MCF 10A (cell line): Measurements from ENCODE around the gene HYAL3. TPM values are rescaled to one million over a fixed set of nuclear protein-coding genes. Genes with fewer than 3 reads are reported as not detected.
A peak's percentile ranks its signal among the peaks of the same experiment; 100 is the strongest.

Experiments used
- BruUV-seq: library from RNA; stranded (reverse); fragments of 400-500 nt; replicated peaks from 2 replicates; lab custom pipeline; 2021; lab: Mats Ljungman, UMichigan
- CTCF ChIA-PET: fragments of 300-600 bp; sonication (Branson Sonifier 250); formaldehyde crosslinking; extraction: SDS; loops from one replicate; lab custom pipeline; 2021; ENCODE audit warnings: antibody characterized with exemption, inconsistent platforms; lab: Yijun Ruan, JAX
- POLR2A ChIA-PET: fragments of 300-600, 350-650 bp; sonication (Branson Sonifier 250); formaldehyde crosslinking; extraction: SDS; loops from one replicate; lab custom pipeline; 2020; ENCODE audit warnings: antibody characterized with exemption, inconsistent platforms; lab: Yijun Ruan, JAX
- DNase-seq: peaks from one replicate; pipeline ENCODE4 v3.0.0-alpha.2; 2018; ENCODE audit not compliant: unreplicated experiment
- H3K27ac Mint-ChIP-seq: one replicate; pipeline ENCODE4 v1.8.0; 2022; ENCODE audit warnings: mild to moderate bottlenecking, low read depth, mixed read lengths; ENCODE audit not compliant: unreplicated experiment
- H3K27me3 Mint-ChIP-seq: one replicate; pipeline ENCODE4 v1.8.0; 2022; ENCODE audit warnings: mixed read lengths; ENCODE audit not compliant: insufficient read depth, unreplicated experiment
- H3K36me3 Mint-ChIP-seq: one replicate; pipeline ENCODE4 v1.8.0; 2022; ENCODE audit warnings: mild to moderate bottlenecking, moderate library complexity, mixed read lengths; ENCODE audit not compliant: insufficient read depth, unreplicated experiment
- H3K4me1 Mint-ChIP-seq: one replicate; pipeline ENCODE4 v1.8.0; 2022; ENCODE audit warnings: mixed read lengths; ENCODE audit not compliant: insufficient read depth, unreplicated experiment
- H3K4me3 Mint-ChIP-seq: one replicate; pipeline ENCODE4 v1.8.0; 2022; ENCODE audit warnings: mild to moderate bottlenecking, moderate library complexity, mixed read lengths; ENCODE audit not compliant: unreplicated experiment
- H3K9me3 Mint-ChIP-seq: one replicate; pipeline ENCODE4 v1.8.0; 2022; ENCODE audit warnings: mixed read lengths; ENCODE audit not compliant: unreplicated experiment
- intact Hi-C: fragments of 100-400 bp; cut with micrococcal nuclease; formaldehyde crosslinking; loops from 2 replicates; pipeline ENCODE4 v1.14.1; 2022
- total RNA-seq: library from RNA; stranded (reverse); gene quantifications from 2 replicates; pipeline ENCODE4 v1.2.3, GENCODE V29; 2022
- TF ChIP-seq, protein P1 (sequence below): fragments of 200-600 bp; IDR thresholded peaks from one replicate; pipeline ENCODE4 v1.8.0; 2022; ENCODE audit warnings: antibody characterized with exemption, mild to moderate bottlenecking; ENCODE audit not compliant: unreplicated experiment

Gene HYAL3
- total RNA-seq, 1 experiment from 2014 or later, result 2.3 TPM

DNA sequence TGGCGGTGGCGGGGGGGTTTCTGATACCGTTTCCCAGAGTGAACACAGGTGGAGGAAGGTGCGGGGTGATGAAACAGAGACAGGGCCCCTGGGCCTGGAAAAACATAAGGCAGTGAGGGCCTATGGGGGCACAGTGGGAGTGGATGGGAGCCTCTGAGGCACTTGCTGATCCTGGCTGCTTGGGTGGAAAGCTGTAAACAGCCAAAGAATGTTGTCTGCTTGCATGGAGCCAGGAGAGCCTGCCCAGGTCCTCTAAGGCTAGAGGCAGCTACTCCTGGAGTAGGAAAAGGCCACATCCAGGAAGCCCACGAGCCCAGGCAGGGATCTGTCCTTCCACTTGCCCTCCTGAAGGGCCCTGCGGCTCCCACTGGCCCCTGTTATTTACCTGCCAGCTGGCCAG, 33.2 kb downstream of the HYAL3 start:
- CTCF ChIA-PET, result interaction anchor here (0.6 to 1.0 kb wide), 4 partner anchors 56 to 127 kb away, joined by 3 to 4 read pairs (median 3); no protein-coding TSS in a partner anchor
- Mint-ChIP-seq H3K27ac (no peak overlapping the region), H3K9me3 (no peaks in the 10 kb centered on the region), H3K36me3 (no peaks in the 10 kb centered on the region), H3K4me3 (no peak overlapping the region), H3K4me1 (peaks cover 27% of the 10 kb centered on the region), H3K27me3 (no peaks in the 10 kb centered on the region)
- BruUV-seq, result no TSS peak
- POLR2A ChIA-PET, result interaction anchor here (1.1 to 1.5 kb wide), 2 partner anchors 19 to 62 kb away, joined by 3 read pairs; partner anchors contain the start of gene TUSC2
- no peak for DNase-seq
- intact Hi-C loops, result no loop called here
- TF ChIP-seq, protein P1, sequence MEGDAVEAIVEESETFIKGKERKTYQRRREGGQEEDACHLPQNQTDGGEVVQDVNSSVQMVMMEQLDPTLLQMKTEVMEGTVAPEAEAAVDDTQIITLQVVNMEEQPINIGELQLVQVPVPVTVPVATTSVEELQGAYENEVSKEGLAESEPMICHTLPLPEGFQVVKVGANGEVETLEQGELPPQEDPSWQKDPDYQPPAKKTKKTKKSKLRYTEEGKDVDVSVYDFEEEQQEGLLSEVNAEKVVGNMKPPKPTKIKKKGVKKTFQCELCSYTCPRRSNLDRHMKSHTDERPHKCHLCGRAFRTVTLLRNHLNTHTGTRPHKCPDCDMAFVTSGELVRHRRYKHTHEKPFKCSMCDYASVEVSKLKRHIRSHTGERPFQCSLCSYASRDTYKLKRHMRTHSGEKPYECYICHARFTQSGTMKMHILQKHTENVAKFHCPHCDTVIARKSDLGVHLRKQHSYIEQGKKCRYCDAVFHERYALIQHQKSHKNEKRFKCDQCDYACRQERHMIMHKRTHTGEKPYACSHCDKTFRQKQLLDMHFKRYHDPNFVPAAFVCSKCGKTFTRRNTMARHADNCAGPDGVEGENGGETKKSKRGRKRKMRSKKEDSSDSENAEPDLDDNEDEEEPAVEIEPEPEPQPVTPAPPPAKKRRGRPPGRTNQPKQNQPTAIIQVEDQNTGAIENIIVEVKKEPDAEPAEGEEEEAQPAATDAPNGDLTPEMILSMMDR, result no peak

DNA sequence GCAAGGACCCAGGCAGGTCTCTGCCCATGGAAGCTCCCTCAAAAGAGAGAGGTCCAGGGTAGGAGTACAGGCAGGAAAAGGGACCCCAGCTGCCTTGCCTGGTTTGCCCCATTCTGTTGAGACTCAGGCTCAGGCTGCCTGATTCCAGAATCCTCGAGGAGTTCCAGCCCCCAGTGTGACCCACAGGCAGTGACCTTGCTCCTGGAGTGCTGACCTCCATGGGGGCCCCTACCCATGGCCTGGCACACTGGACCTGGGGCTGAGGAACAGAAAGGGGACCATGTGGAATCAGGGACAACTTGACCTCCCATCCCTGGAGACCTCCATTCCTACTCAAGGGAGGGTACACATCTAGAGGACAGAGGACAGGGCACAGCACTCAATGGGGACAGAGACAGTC, 33.6 kb downstream of the HYAL3 start:
- no peaks in the 10 kb centered on the region for H3K27me3 Mint-ChIP-seq
- H3K4me1 Mint-ChIP-seq, result peaks cover 25% of the 10 kb centered on the region
- H3K4me3 Mint-ChIP-seq, result no peak overlapping the region
- intact Hi-C loops, result no loop called here
- H3K36me3 Mint-ChIP-seq, result no peaks in the 10 kb centered on the region
- TF ChIP-seq, protein P1, result no peak
- POLR2A ChIA-PET, result interaction anchor here (1.1 to 1.5 kb wide), 2 partner anchors 19 to 62 kb away, joined by 3 read pairs; partner anchors contain the start of gene TUSC2
- BruUV-seq, result no TSS peak
- CTCF ChIA-PET, result interaction anchor here (0.6 to 1.5 kb wide), 3 partner anchors 9 to 63 kb away, joined by 3 to 11 read pairs (median 3); no protein-coding TSS in a partner anchor
- no peaks in the 10 kb centered on the region for H3K9me3 Mint-ChIP-seq
- no peak overlapping the region for H3K27ac Mint-ChIP-seq
- DNase-seq, result no peak

DNA sequence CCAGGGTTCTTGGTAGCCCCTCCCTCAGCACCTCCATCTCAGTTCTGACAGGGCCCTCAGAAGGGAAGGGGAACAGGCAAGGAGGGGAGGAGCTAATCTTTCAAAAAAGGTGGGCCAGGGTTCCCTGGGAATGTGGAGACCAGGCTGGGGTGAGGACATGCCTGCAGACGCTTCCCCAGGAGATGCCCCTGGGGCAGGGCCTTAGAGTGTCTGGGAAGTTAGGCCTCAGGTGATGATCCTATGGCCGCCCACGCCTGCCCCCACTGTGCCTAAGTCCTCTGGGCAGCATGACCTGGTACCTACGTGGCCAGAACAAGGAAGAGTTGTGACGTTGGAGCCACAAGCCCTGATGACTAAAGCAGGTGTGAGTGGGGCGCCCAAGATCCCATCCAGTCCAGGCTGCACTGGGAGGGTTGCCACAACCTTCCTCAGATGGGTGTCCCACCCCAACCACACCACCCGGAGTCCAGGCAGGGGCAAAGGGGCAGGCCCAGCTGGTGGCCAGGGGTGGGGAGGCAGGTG, 34.2 kb downstream of the HYAL3 start:
- ChIA-PET CTCF (interaction anchor here (0.6 to 2.6 kb wide), 7 partner anchors 8 to 73 kb away, joined by 3 to 11 read pairs (median 4); partner anchors contain the start of gene GNAT1), POLR2A (interaction anchor here (0.6 to 1.5 kb wide), 3 partner anchors 18 to 72 kb away, joined by 3 read pairs; partner anchors contain the start of gene TUSC2)
- H3K27ac Mint-ChIP-seq, result peak overlapping the region; percentile 88
- H3K9me3 Mint-ChIP-seq, result no peaks in the 10 kb centered on the region
- peaks cover under 1% of the 10 kb centered on the region for H3K36me3 Mint-ChIP-seq
- no TSS peak for BruUV-seq
- intact Hi-C loops, result no loop called here
- H3K4me1 Mint-ChIP-seq, result peaks cover 23% of the 10 kb centered on the region
- no peak overlapping the region for H3K4me3 Mint-ChIP-seq
- no peak for DNase-seq
- H3K27me3 Mint-ChIP-seq, result no peaks in the 10 kb centered on the region
- TF ChIP-seq, protein P1, result no peak

DNA sequence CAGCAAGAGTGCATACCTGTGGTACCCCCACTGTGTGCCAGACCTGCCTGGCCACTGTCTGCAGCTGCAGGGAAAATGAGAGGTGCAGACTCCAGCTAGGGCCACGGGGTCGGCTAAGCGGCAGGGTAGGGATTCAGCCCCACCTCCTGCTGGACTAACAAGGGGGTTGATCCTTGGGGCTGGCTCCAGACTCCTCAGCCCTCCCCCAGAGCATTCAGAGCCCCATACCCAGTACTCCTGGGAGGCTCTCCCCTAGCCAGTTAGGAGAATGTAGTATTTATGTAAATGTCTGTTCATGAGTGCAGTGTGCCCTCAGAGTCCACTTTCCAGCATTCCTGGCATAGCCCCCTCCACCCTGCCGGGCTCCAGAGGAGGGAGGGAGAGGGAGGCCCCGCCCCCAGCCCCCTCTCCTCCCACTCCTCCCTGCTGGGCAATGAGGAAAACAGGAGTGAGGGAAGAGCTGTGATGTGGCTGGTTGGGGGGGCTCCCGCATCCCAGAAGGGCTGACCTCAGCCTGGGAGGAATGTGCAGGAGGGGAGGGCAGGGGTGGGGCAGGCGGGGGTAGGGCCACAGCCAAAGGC, 34.7 kb downstream of the HYAL3 start:
- DNase-seq, result peak; percentile 37
- Mint-ChIP-seq H3K9me3 (no peaks in the 10 kb centered on the region), H3K36me3 (peaks cover 6% of the 10 kb centered on the region), H3K4me1 (peaks cover 17% of the 10 kb centered on the region), H3K4me3 (no peak overlapping the region), H3K27ac (peak overlapping the region; percentile 88), H3K27me3 (no peaks in the 10 kb centered on the region)
- POLR2A ChIA-PET, result interaction anchor here (1.5 kb wide), 1 partner anchor 18 kb away, joined by 3 read pairs; no protein-coding TSS in a partner anchor
- CTCF ChIA-PET, result interaction anchor here (0.6 to 2.6 kb wide), 9 partner anchors 8 to 72 kb away, joined by 3 to 11 read pairs (median 4); partner anchors contain the start of gene GNAT1
- TF ChIP-seq, protein P1, result no peak
- intact Hi-C loops, result no loop called here
- no TSS peak for BruUV-seq
